ENCODE data around the gene SLC27A4.

Gene SLC27A4

GRCh38 chr9:128394379-128395168, 54.2 kb downstream of the SLC27A4 start:
- Histone ChIP-seq H3K36me3 (peaks cover 32 to 47% (median 42%) of the 10 kb centered on the region in 11 experiments), H3K4me2 (no peak overlapping the region), H3K27ac (no peak overlapping the region), H3K27me3 (peaks cover 0 to 16% (median 0%) of the 10 kb centered on the region in 11 experiments; a peak in 4 of 22 replicates), H3K9ac (no peak overlapping the region), H3K4me1 (peaks cover 0 to 15% (median 14%) of the 10 kb centered on the region in 10 experiments; a peak in 19 of 20 replicates), H3K4me3 (no peak overlapping the region), H3K9me3 (replicated peaks in 1 of 11) (no peaks in the 10 kb centered on the region), H4K20me1 (peaks cover 0 to 57% (median 7%) of the 10 kb centered on the region in 11 experiments; a peak in 9 of 22 replicates)
- TF ChIP-seq Cebpa-rat (IDR thresholded peaks at IDR 0.05) = no peak

GRCh38 chr9:128396970-128397613, 56.8 kb downstream of the SLC27A4 start:
- Histone ChIP-seq H3K9ac (peak overlapping the region in 6 of 11 experiments; percentile 26 to 57 (median 34); a peak in 7 of 22 replicates), H3K4me2 (peak overlapping the region; percentile 26 to 83 (median 64); a peak in 21 of 22 replicates)

GRCh38 chr9:128397831-128398230, 57.5 kb downstream of the SLC27A4 start:
- Histone ChIP-seq H3K4me1 (peaks cover 0 to 15% (median 14%) of the 10 kb centered on the region in 10 experiments; a peak in 19 of 20 replicates), H3K9ac (no peak overlapping the region), H4K20me1 (peaks cover 0 to 25% (median 0%) of the 10 kb centered on the region in 11 experiments; a peak in 4 of 22 replicates), H3K4me3 (no peak overlapping the region), H3K36me3 (peaks cover under 1 to 15% (median 10%) of the 10 kb centered on the region in 11 experiments; a peak in 20 of 22 replicates), H3K4me2 (peak overlapping the region in 6 of 11 experiments; percentile 26 to 83 (median 78); a peak in 10 of 22 replicates), H3K9me3 (replicated peaks in 1 of 11) (no peaks in the 10 kb centered on the region), H3K27ac (no peak overlapping the region), H3K27me3 (peaks cover 0 to 16% (median 0%) of the 10 kb centered on the region in 11 experiments; a peak in 4 of 22 replicates)
- TF ChIP-seq Cebpa-rat (IDR thresholded peaks at IDR 0.05) = no peak

More at GRCh38 chr9:128396970-128397613, 56.8 kb downstream of the SLC27A4 start:
- peaks cover 0 to 16% (median 0%) of the 10 kb centered on the region in 11 experiments; a peak in 4 of 22 replicates for H3K27me3 ChIP-seq
- peaks cover 0 to 15% (median 14%) of the 10 kb centered on the region in 10 experiments; a peak in 19 of 20 replicates for H3K4me1 ChIP-seq
- H3K36me3 ChIP-seq = peaks cover 8 to 22% (median 17%) of the 10 kb centered on the region in 11 experiments
- no peak overlapping the region for H3K4me3 ChIP-seq
- no peak overlapping the region for H3K27ac ChIP-seq
- H4K20me1 ChIP-seq = peaks cover 0 to 33% (median 0%) of the 10 kb centered on the region in 11 experiments; a peak in 5 of 22 replicates
- no peak for TF ChIP-seq Cebpa-rat (IDR thresholded peaks at IDR 0.05)
- no peaks in the 10 kb centered on the region for H3K9me3 ChIP-seq (replicated peaks in 1 of 11)

- H3K9ac ChIP-seq = no peak overlapping the region
- H3K9me3 ChIP-seq (replicated peaks in 1 of 11) = no peaks in the 10 kb centered on the region
- H3K4me1 ChIP-seq = peaks cover 0 to 15% (median 14%) of the 10 kb centered on the region in 10 experiments; a peak in 19 of 20 replicates
- H3K4me3 ChIP-seq = no peak overlapping the region
- H3K27me3 ChIP-seq = peaks cover 0 to 16% (median 0%) of the 10 kb centered on the region in 11 experiments; a peak in 4 of 22 replicates
- H3K36me3 ChIP-seq = no peaks in the 10 kb centered on the region
- no peak for TF ChIP-seq Cebpa-rat (IDR thresholded peaks at IDR 0.05)
- H3K4me2 ChIP-seq = no peak overlapping the region
- H4K20me1 ChIP-seq = peaks cover 0 to 5% (median 0%) of the 10 kb centered on the region in 11 experiments; a peak in 2 of 22 replicates
- H3K27ac ChIP-seq = no peak overlapping the region
Observed at GRCh38 chr9:128399861-128400260, 59.5 kb downstream of the SLC27A4 start.

- Histone ChIP-seq H3K4me3 (no peak overlapping the region), H3K4me2 (no peak overlapping the region), H3K9ac (no peak overlapping the region), H4K20me1 (no peaks in the 10 kb centered on the region; a peak in 1 of 22 replicates), H3K4me1 (peaks cover 0 to 13% (median 6%) of the 10 kb centered on the region in 10 experiments; a peak in 11 of 20 replicates), H3K9me3 (replicated peaks in 1 of 11) (no peaks in the 10 kb centered on the region), H3K36me3 (no peaks in the 10 kb centered on the region), H3K27me3 (no peaks in the 10 kb centered on the region), H3K27ac (no peak overlapping the region)
- no peak for TF ChIP-seq Cebpa-rat (IDR thresholded peaks at IDR 0.05)
Observed at GRCh38 chr9:128404560-128404959, 64.2 kb downstream of the SLC27A4 start.

GRCh38 chr9:128405077-128405779, 64.9 kb downstream of the SLC27A4 start:
- Histone ChIP-seq H3K36me3 (no peaks in the 10 kb centered on the region), H3K4me1 (peaks cover 0 to 13% (median 6%) of the 10 kb centered on the region in 10 experiments; a peak in 11 of 20 replicates), H3K4me3 (no peak overlapping the region), H3K9ac (peak overlapping the region in 1 of 11 experiments; percentile 17; a peak in 1 of 22 replicates), H3K27ac (no peak overlapping the region; a peak in 1 of 22 replicates), H3K4me2 (no peak overlapping the region), H3K27me3 (no peaks in the 10 kb centered on the region), H3K9me3 (replicated peaks in 1 of 11) (no peaks in the 10 kb centered on the region), H4K20me1 (no peaks in the 10 kb centered on the region; a peak in 1 of 22 replicates)
- TF ChIP-seq Cebpa-rat (IDR thresholded peaks at IDR 0.05) = no peak

- Histone ChIP-seq H3K36me3 (no peaks in the 10 kb centered on the region), H3K4me1 (peaks cover 0 to 13% (median 6%) of the 10 kb centered on the region in 10 experiments; a peak in 11 of 20 replicates), H3K27ac (no peak overlapping the region; a peak in 1 of 22 replicates), H3K9ac (peak overlapping the region in 2 of 11 experiments; percentile 17 to 19; a peak in 2 of 22 replicates), H4K20me1 (no peaks in the 10 kb centered on the region; a peak in 1 of 22 replicates), H3K27me3 (no peaks in the 10 kb centered on the region), H3K4me2 (no peak overlapping the region), H3K9me3 (replicated peaks in 1 of 11) (no peaks in the 10 kb centered on the region), H3K4me3 (no peak overlapping the region)
- no peak for TF ChIP-seq Cebpa-rat (IDR thresholded peaks at IDR 0.05)
Observed at GRCh38 chr9:128405780-128406171, 65.4 kb downstream of the SLC27A4 start.

- H3K4me2 ChIP-seq = peak overlapping the region in 5 of 11 experiments; percentile 3 to 55 (median 21); a peak in 4 of 22 replicates
- H3K4me1 ChIP-seq = peaks cover 0 to 20% (median 8%) of the 10 kb centered on the region in 10 experiments; a peak in 18 of 20 replicates
- H3K27me3 ChIP-seq = no peaks in the 10 kb centered on the region
- TF ChIP-seq Cebpa-rat (IDR thresholded peaks at IDR 0.05) = no peak
- no peaks in the 10 kb centered on the region for H3K9me3 ChIP-seq (replicated peaks in 1 of 11)
- no peaks in the 10 kb centered on the region; a peak in 1 of 22 replicates for H4K20me1 ChIP-seq
- no peak overlapping the region for H3K27ac ChIP-seq
- H3K36me3 ChIP-seq = no peaks in the 10 kb centered on the region
- H3K9ac ChIP-seq = peak overlapping the region in 3 of 11 experiments; percentile 2 to 41 (median 23); a peak in 3 of 22 replicates
- H3K4me3 ChIP-seq = no peak overlapping the region
Observed at GRCh38 chr9:128406848-128407391, 66.6 kb downstream of the SLC27A4 start.

Measured in BLaER1 treated with 17β-estradiol and CSF1 and Interleukin-3, amounts not matched to agents 10 nM and 100 nM (cell line).